ENCODE results near the gene OR5H6.
"Not testable (repeated sequence)": the region's sequence is repeated elsewhere in the genome, so short reads cannot be mapped to it uniquely, and the experiment has no call there.

OR5H6 gene
- total RNA-seq, result 0 reads per million in 2 donors

- no peak for DNase-seq
Measured at GRCh38 chr3:98263944-98264343, at the start of gene OR5H6. Gene OR5H6 (plus strand): TSS chr3:98264244. CDS start chr3:98264333, 89 bp downstream.

GRCh38 chr3:98215051-98215450, 49.0 kb upstream of the OR5H6 start:
- DNase-seq, result no peak

GRCh38 chr3:98223907-98224672, 40.0 kb upstream of the OR5H6 start:
- DNase-seq, result no peak

GRCh38 chr3:98232489-98232888, 31.6 kb upstream of the OR5H6 start:
- no peak for DNase-seq

- DNase-seq, result no peak
Measured at GRCh38 chr3:98233468-98233867, 30.6 kb upstream of the OR5H6 start.

- DNase-seq, result no peak
Measured at GRCh38 chr3:98240131-98240530, 23.9 kb upstream of the OR5H6 start.

- no peak for DNase-seq
Measured at GRCh38 chr3:98242155-98242554, 21.9 kb upstream of the OR5H6 start.

- no peak for DNase-seq
Measured at GRCh38 chr3:98243843-98244242, 20.2 kb upstream of the OR5H6 start.

GRCh38 chr3:98246142-98246541, 17.9 kb upstream of the OR5H6 start:
- DNase-seq, result no peak

GRCh38 chr3:98256026-98256425, 8.0 kb upstream of the OR5H6 start:
- not testable (repeated sequence) for DNase-seq

GRCh38 chr3:98259707-98260106, 4.3 kb upstream of the OR5H6 start:
- DNase-seq, result no peak

- DNase-seq, result no peak
Measured at GRCh38 chr3:98262046-98262445, 2.0 kb upstream of the OR5H6 start.

- DNase-seq, result no peak
Measured at GRCh38 chr3:98269846-98270245, 5.8 kb downstream of the OR5H6 start.

GRCh38 chr3:98272126-98272525, 8.1 kb downstream of the OR5H6 start:
- DNase-seq, result no peak

GRCh38 chr3:98274914-98275313, 10.9 kb downstream of the OR5H6 start:
- DNase-seq, result no peak

GRCh38 chr3:98282205-98282604, 18.2 kb downstream of the OR5H6 start, which contains the start of gene OR5H2:
Gene OR5H2 (plus strand): TSS chr3:98282505. CDS start chr3:98282903, 398 bp downstream.
- no peak for DNase-seq

GRCh38 chr3:98290916-98291315, 26.9 kb downstream of the OR5H6 start:
- DNase-seq, result no peak

GRCh38 chr3:98291332-98291957, 27.4 kb downstream of the OR5H6 start:
- DNase-seq, result no peak

Data from T-helper 9 cell (primary cell).